Stimulated activated CD8-positive, alpha-beta memory T cell treated with anti-CD3 and anti-CD28 coated beads, Interleukin-7, amount 100 ng/mL, for 48 hours (primary cell): ENCODE data around the gene IL36A.

Experiments
- DNase-seq, 2 donors: peaks; one replicate each; pipeline ENCODE4 v3.0.0-alpha.2; 2020; ENCODE audit warnings: low read depth in 1 of 2; ENCODE audit errors: extremely low read depth in 1 of 2

Gene IL36A

GRCh38 chr2:113005030-113005509, at the start of gene IL36A:
Gene IL36A, plus strand, starts transcription at chr2:113005459. Its CDS starts 413 bp downstream, at chr2:113005872.
- DNase-seq = no peak

GRCh38 chr2:112957511-112957910, 47.7 kb upstream of the IL36A start:
- DNase-seq = no peak

GRCh38 chr2:112958428-112959108, 46.7 kb upstream of the IL36A start:
- DNase-seq = no peak

GRCh38 chr2:112959109-112959812, 46.0 kb upstream of the IL36A start:
- no peak for DNase-seq

GRCh38 chr2:112960230-112960825, 44.9 kb upstream of the IL36A start:
- no peak for DNase-seq

GRCh38 chr2:112962308-112963175, 42.7 kb upstream of the IL36A start:
- no peak for DNase-seq

GRCh38 chr2:112967023-112967422, 38.2 kb upstream of the IL36A start:
- DNase-seq = no peak

GRCh38 chr2:112972423-112973086, 32.7 kb upstream of the IL36A start:
- no peak for DNase-seq

GRCh38 chr2:112973156-112973555, 32.1 kb upstream of the IL36A start:
- DNase-seq = no peak

- no peak for DNase-seq
Measured at GRCh38 chr2:112977559-112978056, 27.7 kb upstream of the IL36A start, which contains the start of gene IL36G. Gene IL36G, plus strand, starts transcription at chr2:112978006. Its CDS starts 633 bp downstream, at chr2:112978639.

- no peak for DNase-seq
Measured at GRCh38 chr2:112979731-112980130, 25.5 kb upstream of the IL36A start.

- no peak for DNase-seq
Measured at GRCh38 chr2:112980537-112980936, 24.7 kb upstream of the IL36A start.

GRCh38 chr2:112985090-112985489, 20.2 kb upstream of the IL36A start:
- DNase-seq = peak in 1 of 2 donors; percentile 15

- DNase-seq = no peak
Measured at GRCh38 chr2:112989611-112990010, 15.6 kb upstream of the IL36A start.

GRCh38 chr2:112993831-112994230, 11.4 kb upstream of the IL36A start:
- no peak for DNase-seq

- no peak for DNase-seq
Measured at GRCh38 chr2:112994648-112995047, 10.6 kb upstream of the IL36A start.

GRCh38 chr2:112995346-112995920, 9.8 kb upstream of the IL36A start:
- no peak for DNase-seq

- DNase-seq = peak in 1 of 2 donors; percentile 37
Measured at GRCh38 chr2:112996635-112997034, 8.6 kb upstream of the IL36A start.

GRCh38 chr2:112997151-112997550, 8.1 kb upstream of the IL36A start:
- DNase-seq = no peak

GRCh38 chr2:113000436-113000835, 4.8 kb upstream of the IL36A start:
- no peak for DNase-seq
